Tibial nerve (tissue), 3 donors: Measurements from ENCODE around the gene GLRX5.

Experiments
- POLR2A ChIP-seq, 2 donors: fragments of 450-650 bp; IDR thresholded peaks; one replicate each; pipeline ENCODE4 v1.6.1; 2017; ENCODE audit warnings: antibody characterized with exemption in 2 of 2, mild to moderate bottlenecking in 2 of 2, moderate library complexity in 2 of 2
- TF ChIP-seq, protein P1 (sequence below), 5 experiments: fragments of 200-600 bp in 3 of 5; fragments of 450-650 bp in 2 of 5; sonication (generic) in 3 of 5; IDR thresholded peaks; one replicate each; pipeline ENCODE4 v1.5.1; 2016 to 2019; ENCODE audit warnings: antibody characterized with exemption in 5 of 5, mild to moderate bottlenecking in 3 of 5, moderate library complexity in 2 of 5

- TF ChIP-seq, protein P1, sequence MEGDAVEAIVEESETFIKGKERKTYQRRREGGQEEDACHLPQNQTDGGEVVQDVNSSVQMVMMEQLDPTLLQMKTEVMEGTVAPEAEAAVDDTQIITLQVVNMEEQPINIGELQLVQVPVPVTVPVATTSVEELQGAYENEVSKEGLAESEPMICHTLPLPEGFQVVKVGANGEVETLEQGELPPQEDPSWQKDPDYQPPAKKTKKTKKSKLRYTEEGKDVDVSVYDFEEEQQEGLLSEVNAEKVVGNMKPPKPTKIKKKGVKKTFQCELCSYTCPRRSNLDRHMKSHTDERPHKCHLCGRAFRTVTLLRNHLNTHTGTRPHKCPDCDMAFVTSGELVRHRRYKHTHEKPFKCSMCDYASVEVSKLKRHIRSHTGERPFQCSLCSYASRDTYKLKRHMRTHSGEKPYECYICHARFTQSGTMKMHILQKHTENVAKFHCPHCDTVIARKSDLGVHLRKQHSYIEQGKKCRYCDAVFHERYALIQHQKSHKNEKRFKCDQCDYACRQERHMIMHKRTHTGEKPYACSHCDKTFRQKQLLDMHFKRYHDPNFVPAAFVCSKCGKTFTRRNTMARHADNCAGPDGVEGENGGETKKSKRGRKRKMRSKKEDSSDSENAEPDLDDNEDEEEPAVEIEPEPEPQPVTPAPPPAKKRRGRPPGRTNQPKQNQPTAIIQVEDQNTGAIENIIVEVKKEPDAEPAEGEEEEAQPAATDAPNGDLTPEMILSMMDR (IDR thresholded peaks at IDR 0.05) = no peak
- no peak for TF ChIP-seq POLR2A (IDR thresholded peaks at IDR 0.05)
Measured at GRCh38 chr14:95494456-95494855, 40.4 kb upstream of the GLRX5 start.
